Endodermal cell (in vitro differentiated cells): ENCODE results near the gene ATP1A2. TPM values are rescaled to one million over a fixed set of nuclear protein-coding genes. Genes with fewer than 3 reads are reported as not detected.

Source experiments
- DNase-seq: peaks from one replicate; pipeline ENCODE4 v3.0.0-alpha.2; 2017
- H3K27ac ChIP-seq: 2 replicates; pipeline ENCODE4 v1.5.1; 2013; ENCODE audit warnings: mild to moderate bottlenecking, low read depth, low read length, moderate library complexity
- H3K27me3 ChIP-seq: 2 replicates; pipeline ENCODE4 v1.6.1; 2013; ENCODE audit warnings: mild to moderate bottlenecking, low read length, moderate library complexity; ENCODE audit not compliant: insufficient read depth, control insufficient read depth, poor library complexity, severe bottlenecking
- H3K36me3 ChIP-seq: 2 replicates; pipeline ENCODE4 v1.7.0; 2013; ENCODE audit warnings: mild to moderate bottlenecking, low read length, moderate library complexity; ENCODE audit not compliant: control insufficient read depth, insufficient read depth
- H3K4me1 ChIP-seq: one replicate; pipeline ENCODE4 v1.7.0; 2013; ENCODE audit warnings: low read length; ENCODE audit not compliant: control insufficient read depth, insufficient read depth
- H3K4me3 ChIP-seq: 2 replicates; pipeline ENCODE4 v1.5.1; 2013; ENCODE audit warnings: mild to moderate bottlenecking, low read length, moderate library complexity
- H3K9ac ChIP-seq: 2 replicates; pipeline ENCODE4 v1.6.1; 2013; ENCODE audit warnings: mild to moderate bottlenecking, low read length, moderate library complexity; ENCODE audit not compliant: poor library complexity, severe bottlenecking; ENCODE audit errors: extremely low read depth
- H3K9me3 ChIP-seq: 2 replicates; pipeline ENCODE4 v1.6.1; 2013; ENCODE audit warnings: mild to moderate bottlenecking, low read length, moderate library complexity; ENCODE audit not compliant: control insufficient read depth
- H3K27ac Mint-ChIP-seq: 2 replicates; pipeline ENCODE4 v1.8.0; 2020; ENCODE audit warnings: mixed read lengths
- H3K27me3 Mint-ChIP-seq: 2 replicates; pipeline ENCODE4 v1.8.0; 2021; ENCODE audit warnings: mild to moderate bottlenecking, mixed read lengths; ENCODE audit not compliant: insufficient read depth
- H3K36me3 Mint-ChIP-seq: 2 replicates; pipeline ENCODE4 v1.8.0; 2020; ENCODE audit warnings: low read depth, mixed read lengths
- H3K4me1 Mint-ChIP-seq: 2 replicates; pipeline ENCODE4 v1.8.0; 2020; ENCODE audit warnings: mixed read lengths
- H3K4me3 Mint-ChIP-seq: 2 replicates; pipeline ENCODE4 v1.8.0; 2020; ENCODE audit warnings: mild to moderate bottlenecking, moderate library complexity, mixed read lengths
- H3K9me3 Mint-ChIP-seq: 2 replicates; pipeline ENCODE4 v1.8.0; 2020; ENCODE audit warnings: mild to moderate bottlenecking, mixed read lengths
- WGBS, 2 experiments: methylation state at CpG; one replicate each; pipeline versions ENCODE4 v1.1.5 to v1.1.7; 2013; ENCODE audit warnings: missing lambda C conversion rate in 2 of 2, mixed read lengths in 1 of 2; ENCODE audit not compliant: insufficient coverage in 1 of 2, insufficient read length in 1 of 2; 5-methylcytosine and 5-hydroxymethylcytosine counted together
- total RNA-seq, 2 donors: library from RNA; stranded (reverse); fragmentation: NEBNext Ultra II Directional in 1 of 2; extraction: Animal tissue kit (Norgen Biotek cat#: 25700) in 1 of 2; gene quantifications; 2 replicates in 1 of 2; 3 replicates in 1 of 2; pipeline ENCODE4 v1.2.1, GENCODE V29; 2021
- TF ChIP-seq, protein P1 (sequence below): fragments of 200-600 bp; sonication (generic); conservative IDR thresholded peaks from 2 replicates; pipeline ENCODE4 v1.5.0; 2021; ENCODE audit warnings: antibody characterized with exemption, mild to moderate bottlenecking

ATP1A2 gene
- total RNA-seq, 2 donors from 2014 or later, result 3.0 to 3.2 TPM

DNA sequence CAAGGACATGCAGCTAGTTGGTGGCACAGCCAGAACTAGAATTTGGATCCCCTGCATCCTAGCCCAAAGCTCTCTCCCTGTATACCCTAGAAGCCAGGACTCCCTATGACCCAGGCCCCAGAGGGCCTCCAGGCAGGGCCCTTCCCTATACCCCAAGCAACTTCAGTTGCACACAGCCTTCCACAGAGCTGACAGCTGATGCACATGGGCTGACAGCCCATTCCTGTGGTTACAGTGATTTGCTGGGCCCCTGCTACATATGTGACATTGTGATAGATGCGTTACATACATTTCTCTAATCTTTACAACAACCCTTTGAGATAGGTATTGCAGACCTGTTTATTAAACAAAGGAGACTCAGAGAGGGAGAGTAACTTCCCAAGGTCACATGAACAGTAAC is 5.8 kb downstream of the ATP1A2 start:
- no peak for DNase-seq
- H3K9me3 Mint-ChIP-seq, result no peaks in the 10 kb centered on the region
- no peaks in the 10 kb centered on the region for H3K36me3 ChIP-seq
- peaks cover 3% of the 10 kb centered on the region for H3K27me3 Mint-ChIP-seq
- TF ChIP-seq, protein P1, sequence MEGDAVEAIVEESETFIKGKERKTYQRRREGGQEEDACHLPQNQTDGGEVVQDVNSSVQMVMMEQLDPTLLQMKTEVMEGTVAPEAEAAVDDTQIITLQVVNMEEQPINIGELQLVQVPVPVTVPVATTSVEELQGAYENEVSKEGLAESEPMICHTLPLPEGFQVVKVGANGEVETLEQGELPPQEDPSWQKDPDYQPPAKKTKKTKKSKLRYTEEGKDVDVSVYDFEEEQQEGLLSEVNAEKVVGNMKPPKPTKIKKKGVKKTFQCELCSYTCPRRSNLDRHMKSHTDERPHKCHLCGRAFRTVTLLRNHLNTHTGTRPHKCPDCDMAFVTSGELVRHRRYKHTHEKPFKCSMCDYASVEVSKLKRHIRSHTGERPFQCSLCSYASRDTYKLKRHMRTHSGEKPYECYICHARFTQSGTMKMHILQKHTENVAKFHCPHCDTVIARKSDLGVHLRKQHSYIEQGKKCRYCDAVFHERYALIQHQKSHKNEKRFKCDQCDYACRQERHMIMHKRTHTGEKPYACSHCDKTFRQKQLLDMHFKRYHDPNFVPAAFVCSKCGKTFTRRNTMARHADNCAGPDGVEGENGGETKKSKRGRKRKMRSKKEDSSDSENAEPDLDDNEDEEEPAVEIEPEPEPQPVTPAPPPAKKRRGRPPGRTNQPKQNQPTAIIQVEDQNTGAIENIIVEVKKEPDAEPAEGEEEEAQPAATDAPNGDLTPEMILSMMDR, result no peak
- H3K27ac ChIP-seq, result no peak overlapping the region
- peaks cover 14% of the 10 kb centered on the region for H3K4me1 ChIP-seq
- H3K36me3 Mint-ChIP-seq, result no peaks in the 10 kb centered on the region
- WGBS, 2 experiments, result 80% methylated on average over 1 of the region's 1 CpG; no CpG with 5 or more reads in 1 of the 2 experiments
- no peaks in the 10 kb centered on the region for H3K27me3 ChIP-seq
- no peaks in the 10 kb centered on the region for H3K9me3 ChIP-seq
- H3K4me3 Mint-ChIP-seq, result no peak overlapping the region
- H3K27ac Mint-ChIP-seq, result no peak overlapping the region
- no peak overlapping the region for H3K9ac ChIP-seq
- H3K4me1 Mint-ChIP-seq, result peaks cover 15% of the 10 kb centered on the region
- H3K4me3 ChIP-seq, result no peak overlapping the region

DNA sequence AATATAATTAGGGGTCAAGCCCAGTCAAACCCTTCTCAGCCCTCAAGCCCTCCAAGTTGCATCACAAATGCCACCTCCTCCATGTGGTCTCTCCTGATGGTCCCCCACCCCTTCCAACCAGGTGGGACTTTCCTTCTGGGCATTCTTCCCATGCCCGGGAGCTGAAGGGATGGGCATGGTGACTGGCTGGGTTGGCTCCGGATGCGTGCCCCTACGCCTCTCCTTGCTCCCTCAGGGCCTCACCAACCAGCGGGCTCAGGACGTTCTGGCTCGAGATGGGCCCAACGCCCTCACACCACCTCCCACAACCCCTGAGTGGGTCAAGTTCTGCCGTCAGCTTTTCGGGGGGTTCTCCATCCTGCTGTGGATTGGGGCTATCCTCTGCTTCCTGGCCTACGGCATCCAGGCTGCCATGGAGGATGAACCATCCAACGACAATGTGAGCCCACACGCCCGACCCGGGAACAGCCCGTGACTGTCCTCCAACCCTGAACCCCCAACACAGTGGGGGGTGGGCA is 7.5 kb downstream of the ATP1A2 start:
- H3K4me3 ChIP-seq, result no peak overlapping the region
- no peak overlapping the region for H3K27ac ChIP-seq
- Mint-ChIP-seq H3K27ac (no peak overlapping the region), H3K9me3 (no peaks in the 10 kb centered on the region), H3K27me3 (no peaks in the 10 kb centered on the region), H3K4me3 (no peak overlapping the region), H3K36me3 (no peaks in the 10 kb centered on the region), H3K4me1 (peaks cover 6% of the 10 kb centered on the region)
- no peak overlapping the region for H3K9ac ChIP-seq
- no peaks in the 10 kb centered on the region for H3K9me3 ChIP-seq
- H3K4me1 ChIP-seq, result peaks cover 5% of the 10 kb centered on the region
- 80 to 88% methylated on average over 1 to 16 of the region's 16 CpGs for WGBS, 2 experiments
- DNase-seq, result no peak
- no peaks in the 10 kb centered on the region for H3K27me3 ChIP-seq
- no peaks in the 10 kb centered on the region for H3K36me3 ChIP-seq
- TF ChIP-seq, protein P1, result no peak

DNA sequence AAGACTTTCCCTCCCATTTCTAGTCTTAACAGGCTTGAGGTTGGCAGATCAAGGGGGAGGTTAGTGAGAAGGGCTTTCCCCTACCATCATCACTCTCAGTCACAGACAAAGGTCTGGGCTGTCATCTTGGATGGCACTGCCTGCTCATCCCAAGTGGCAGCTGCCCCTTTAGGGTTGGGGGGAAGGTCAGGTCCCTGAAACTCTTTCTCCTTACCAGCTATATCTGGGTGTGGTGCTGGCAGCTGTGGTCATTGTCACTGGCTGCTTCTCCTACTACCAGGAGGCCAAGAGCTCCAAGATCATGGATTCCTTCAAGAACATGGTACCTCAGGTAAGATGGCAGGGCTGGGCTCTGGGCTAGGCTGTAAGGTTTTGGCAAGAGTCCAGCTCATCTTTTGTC is 8.2 kb downstream of the ATP1A2 start:
- Mint-ChIP-seq H3K9me3 (no peaks in the 10 kb centered on the region), H3K4me3 (no peak overlapping the region), H3K27me3 (no peaks in the 10 kb centered on the region), H3K36me3 (no peaks in the 10 kb centered on the region), H3K4me1 (no peaks in the 10 kb centered on the region), H3K27ac (no peak overlapping the region)
- H3K36me3 ChIP-seq, result no peaks in the 10 kb centered on the region
- DNase-seq, result no peak
- H3K9ac ChIP-seq, result no peak overlapping the region
- H3K4me3 ChIP-seq, result no peak overlapping the region
- H3K4me1 ChIP-seq, result no peaks in the 10 kb centered on the region
- no peaks in the 10 kb centered on the region for H3K27me3 ChIP-seq
- no peak overlapping the region for H3K27ac ChIP-seq
- H3K9me3 ChIP-seq, result no peaks in the 10 kb centered on the region
- TF ChIP-seq, protein P1, result no peak
